SK-N-SH treated with all-trans-retinoic acid at 6 μM for 48 hours (cell line): Measurements from ENCODE around the gene NDUFB10.

ENCODE experiments used
- ATAC-seq: fragments of 200-7000 bp; cut with Tn5 transposase; 3 replicates; pipeline ENCODE4 v1.9.1; 2020; ENCODE audit warnings: mild to moderate bottlenecking, moderate library complexity
- ARNTL ChIP-seq: fragments of 450-650 bp; formaldehyde crosslinking; IDR thresholded peaks from 2 replicates; pipeline ENCODE4 v1.5.0; 2020; ENCODE audit warnings: low read depth, mild to moderate bottlenecking, moderate library complexity, borderline replicate concordance
- BACH2 ChIP-seq: fragments of 250-450 bp; sonication (Bioruptor Pico); IDR thresholded peaks from 2 replicates; pipeline ENCODE4 v1.9.0; 2021; ENCODE audit warnings: mild to moderate bottlenecking, borderline replicate concordance
- CSDC2 ChIP-seq: fragments of 250-450 bp; sonication (Bioruptor Pico); IDR thresholded peaks from 2 replicates; pipeline ENCODE4 v1.5.0; 2020; ENCODE audit warnings: mild to moderate bottlenecking, moderate library complexity
- ESRRG ChIP-seq: fragments of 250-450 bp; sonication (Bioruptor Pico); IDR thresholded peaks from 2 replicates; pipeline ENCODE4 v1.6.1; 2021; ENCODE audit warnings: mild to moderate bottlenecking
- GLIS3 ChIP-seq: fragments of 250-450 bp; sonication (Bioruptor Pico); IDR thresholded peaks from 2 replicates; pipeline ENCODE4 v1.5.0; 2020; ENCODE audit warnings: mild to moderate bottlenecking, moderate library complexity
- ISL1 ChIP-seq: fragments of 250-450 bp; sonication (Bioruptor Pico); IDR thresholded peaks from 2 replicates; pipeline ENCODE4 v2.1.2; 2022; ENCODE audit warnings: mild to moderate bottlenecking, moderate library complexity
- OSR1 ChIP-seq: fragments of 250-450 bp; sonication (Bioruptor Pico); IDR thresholded peaks from 2 replicates; pipeline ENCODE4 v1.8.0; 2022; ENCODE audit warnings: moderate library complexity, mild to moderate bottlenecking, inconsistent platforms
- PPARA ChIP-seq: fragments of 250-450 bp; sonication (Bioruptor Pico); IDR thresholded peaks from 2 replicates; pipeline ENCODE4 v1.5.0; 2020; ENCODE audit warnings: mild to moderate bottlenecking, borderline replicate concordance
- RARB ChIP-seq: fragments of 250-450 bp; sonication (Bioruptor Pico); IDR thresholded peaks from 2 replicates; pipeline ENCODE4 v1.8.0; 2021; ENCODE audit warnings: mild to moderate bottlenecking, moderate library complexity
- SNAI2 ChIP-seq: fragments of 250-450 bp; sonication (Bioruptor Pico); IDR thresholded peaks from 2 replicates; pipeline ENCODE4 v1.5.0; 2020; ENCODE audit warnings: mild to moderate bottlenecking, moderate library complexity
- TCF4 ChIP-seq: fragments of 250-450 bp; sonication (Bioruptor Pico); IDR thresholded peaks from 2 replicates; pipeline ENCODE4 v1.8.0; 2021; ENCODE audit warnings: mild to moderate bottlenecking, moderate library complexity, borderline replicate concordance
- TOX ChIP-seq: fragments of 250-450 bp; sonication (Bioruptor Pico); IDR thresholded peaks from 2 replicates; pipeline ENCODE4 v1.8.0; 2021; ENCODE audit warnings: mild to moderate bottlenecking, moderate library complexity, borderline replicate concordance
- ZC3H10 ChIP-seq: fragments of 250-450 bp; sonication (Bioruptor Pico); IDR thresholded peaks from 2 replicates; pipeline ENCODE4 v1.5.1; 2021; ENCODE audit warnings: mild to moderate bottlenecking, moderate library complexity
- ZFP3 ChIP-seq: fragments of 250-450 bp; sonication (Bioruptor Pico); IDR thresholded peaks from 2 replicates; pipeline ENCODE4 v1.5.0; 2020; ENCODE audit warnings: mild to moderate bottlenecking, moderate library complexity
- ZFP30 ChIP-seq: fragments of 450-650 bp; formaldehyde crosslinking; IDR thresholded peaks from 2 replicates; pipeline ENCODE4 v1.5.0; 2022; ENCODE audit warnings: mild to moderate bottlenecking, moderate library complexity
- ZNF565 ChIP-seq: fragments of 450-650 bp; formaldehyde crosslinking; conservative IDR thresholded peaks from 2 replicates; pipeline ENCODE4 v1.5.0; 2020; ENCODE audit warnings: low read depth, mild to moderate bottlenecking, moderate library complexity
- ZNF70 ChIP-seq: fragments of 450-650 bp; formaldehyde crosslinking; IDR thresholded peaks from 2 replicates; pipeline ENCODE4 v1.5.0; 2020; ENCODE audit warnings: mild to moderate bottlenecking, moderate library complexity
- ZNF8 ChIP-seq: fragments of 450-650 bp; formaldehyde crosslinking; IDR thresholded peaks from 2 replicates; pipeline ENCODE4 v1.5.0; 2020; ENCODE audit warnings: mild to moderate bottlenecking, moderate library complexity
- TF ChIP-seq, protein P1 (sequence below): fragments of 250-450 bp; sonication (Bioruptor Pico); IDR thresholded peaks from 2 replicates; pipeline ENCODE4 v1.8.0; 2021; ENCODE audit warnings: low read depth, mild to moderate bottlenecking, moderate library complexity, borderline replicate concordance
- TF ChIP-seq, protein P2 (sequence below): fragments of 250-450 bp; sonication (Bioruptor Pico); IDR thresholded peaks from 2 replicates; pipeline ENCODE4 v1.5.1; 2020; ENCODE audit warnings: low read depth, mild to moderate bottlenecking, moderate library complexity
- TF ChIP-seq, protein P3 (sequence below): fragments of 250-450 bp; sonication (Bioruptor Pico); IDR thresholded peaks from 2 replicates; pipeline ENCODE4 v1.8.0; 2020; ENCODE audit warnings: mild to moderate bottlenecking, moderate library complexity, borderline replicate concordance
- TF ChIP-seq, protein P4 (sequence below): fragments of 250-450 bp; sonication (Bioruptor Pico); IDR thresholded peaks from 2 replicates; pipeline ENCODE4 v1.5.0; 2020; ENCODE audit warnings: mild to moderate bottlenecking, moderate library complexity
- TF ChIP-seq, protein P5 (sequence below): fragments of 250-450 bp; sonication (Bioruptor Pico); IDR thresholded peaks from 2 replicates; pipeline ENCODE4 v1.5.1; 2021; ENCODE audit warnings: mild to moderate bottlenecking, moderate library complexity

NDUFB10 gene

DNA sequence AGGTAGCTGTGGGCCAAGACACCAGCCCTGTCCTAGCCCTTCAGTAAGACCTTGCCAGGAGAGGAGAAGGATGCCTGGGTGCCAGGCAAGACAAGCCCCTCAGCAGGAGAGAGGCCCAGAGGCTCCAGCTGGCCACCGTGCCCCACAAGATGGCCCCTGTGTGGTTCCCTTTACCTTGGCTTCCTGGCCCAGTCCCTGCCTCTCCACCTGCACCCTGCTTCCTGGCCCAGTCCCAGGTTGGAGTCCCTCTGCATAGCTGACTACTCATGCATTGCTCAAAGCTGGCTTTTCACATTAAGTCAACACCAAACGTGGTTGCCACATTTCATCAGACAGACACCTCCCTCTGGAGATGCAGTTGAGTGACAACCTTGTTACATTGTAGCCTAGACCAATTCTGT is 34.4 kb downstream of the NDUFB10 start:
- TF ChIP-seq, protein P1, sequence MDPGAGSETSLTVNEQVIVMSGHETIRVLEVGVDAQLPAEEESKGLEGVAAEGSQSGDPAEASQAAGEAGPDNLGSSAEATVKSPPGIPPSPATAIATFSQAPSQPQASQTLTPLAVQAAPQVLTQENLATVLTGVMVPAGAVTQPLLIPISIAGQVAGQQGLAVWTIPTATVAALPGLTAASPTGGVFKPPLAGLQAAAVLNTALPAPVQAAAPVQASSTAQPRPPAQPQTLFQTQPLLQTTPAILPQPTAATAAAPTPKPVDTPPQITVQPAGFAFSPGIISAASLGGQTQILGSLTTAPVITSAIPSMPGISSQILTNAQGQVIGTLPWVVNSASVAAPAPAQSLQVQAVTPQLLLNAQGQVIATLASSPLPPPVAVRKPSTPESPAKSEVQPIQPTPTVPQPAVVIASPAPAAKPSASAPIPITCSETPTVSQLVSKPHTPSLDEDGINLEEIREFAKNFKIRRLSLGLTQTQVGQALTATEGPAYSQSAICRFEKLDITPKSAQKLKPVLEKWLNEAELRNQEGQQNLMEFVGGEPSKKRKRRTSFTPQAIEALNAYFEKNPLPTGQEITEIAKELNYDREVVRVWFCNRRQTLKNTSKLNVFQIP = no peak
- TF ChIP-seq TOX (no peak), SNAI2 (no peak), ARNTL (CRISPR knock-in tag) (no peak), RARB (CRISPR knock-in tag) (no peak), ZNF70 (CRISPR knock-in tag) (no peak), ZNF565 (CRISPR knock-in tag) (no peak), ZFP3 (CRISPR knock-in tag) (no peak), GLIS3 (CRISPR knock-in tag) (no peak), ESRRG (CRISPR knock-in tag) (no peak), PPARA (CRISPR knock-in tag) (no peak), BACH2 (CRISPR knock-in tag) (no peak), OSR1 (no peak), ISL1 (CRISPR knock-in tag) (no peak), TCF4 (CRISPR knock-in tag) (no peak), ZC3H10 (no peak), CSDC2 (CRISPR knock-in tag) (no peak)
- TF ChIP-seq, protein P2, sequence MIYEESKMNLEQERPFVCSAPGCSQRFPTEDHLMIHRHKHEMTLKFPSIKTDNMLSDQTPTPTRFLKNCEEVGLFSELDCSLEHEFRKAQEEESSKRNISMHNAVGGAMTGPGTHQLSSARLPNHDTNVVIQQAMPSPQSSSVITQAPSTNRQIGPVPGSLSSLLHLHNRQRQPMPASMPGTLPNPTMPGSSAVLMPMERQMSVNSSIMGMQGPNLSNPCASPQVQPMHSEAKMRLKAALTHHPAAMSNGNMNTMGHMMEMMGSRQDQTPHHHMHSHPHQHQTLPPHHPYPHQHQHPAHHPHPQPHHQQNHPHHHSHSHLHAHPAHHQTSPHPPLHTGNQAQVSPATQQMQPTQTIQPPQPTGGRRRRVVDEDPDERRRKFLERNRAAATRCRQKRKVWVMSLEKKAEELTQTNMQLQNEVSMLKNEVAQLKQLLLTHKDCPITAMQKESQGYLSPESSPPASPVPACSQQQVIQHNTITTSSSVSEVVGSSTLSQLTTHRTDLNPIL = no peak
- TF ChIP-seq, protein P3, sequence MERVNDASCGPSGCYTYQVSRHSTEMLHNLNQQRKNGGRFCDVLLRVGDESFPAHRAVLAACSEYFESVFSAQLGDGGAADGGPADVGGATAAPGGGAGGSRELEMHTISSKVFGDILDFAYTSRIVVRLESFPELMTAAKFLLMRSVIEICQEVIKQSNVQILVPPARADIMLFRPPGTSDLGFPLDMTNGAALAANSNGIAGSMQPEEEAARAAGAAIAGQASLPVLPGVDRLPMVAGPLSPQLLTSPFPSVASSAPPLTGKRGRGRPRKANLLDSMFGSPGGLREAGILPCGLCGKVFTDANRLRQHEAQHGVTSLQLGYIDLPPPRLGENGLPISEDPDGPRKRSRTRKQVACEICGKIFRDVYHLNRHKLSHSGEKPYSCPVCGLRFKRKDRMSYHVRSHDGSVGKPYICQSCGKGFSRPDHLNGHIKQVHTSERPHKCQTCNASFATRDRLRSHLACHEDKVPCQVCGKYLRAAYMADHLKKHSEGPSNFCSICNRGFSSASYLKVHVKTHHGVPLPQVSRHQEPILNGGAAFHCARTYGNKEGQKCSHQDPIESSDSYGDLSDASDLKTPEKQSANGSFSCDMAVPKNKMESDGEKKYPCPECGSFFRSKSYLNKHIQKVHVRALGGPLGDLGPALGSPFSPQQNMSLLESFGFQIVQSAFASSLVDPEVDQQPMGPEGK (CRISPR knock-in tag) = no peak
- TF ChIP-seq, protein P4, sequence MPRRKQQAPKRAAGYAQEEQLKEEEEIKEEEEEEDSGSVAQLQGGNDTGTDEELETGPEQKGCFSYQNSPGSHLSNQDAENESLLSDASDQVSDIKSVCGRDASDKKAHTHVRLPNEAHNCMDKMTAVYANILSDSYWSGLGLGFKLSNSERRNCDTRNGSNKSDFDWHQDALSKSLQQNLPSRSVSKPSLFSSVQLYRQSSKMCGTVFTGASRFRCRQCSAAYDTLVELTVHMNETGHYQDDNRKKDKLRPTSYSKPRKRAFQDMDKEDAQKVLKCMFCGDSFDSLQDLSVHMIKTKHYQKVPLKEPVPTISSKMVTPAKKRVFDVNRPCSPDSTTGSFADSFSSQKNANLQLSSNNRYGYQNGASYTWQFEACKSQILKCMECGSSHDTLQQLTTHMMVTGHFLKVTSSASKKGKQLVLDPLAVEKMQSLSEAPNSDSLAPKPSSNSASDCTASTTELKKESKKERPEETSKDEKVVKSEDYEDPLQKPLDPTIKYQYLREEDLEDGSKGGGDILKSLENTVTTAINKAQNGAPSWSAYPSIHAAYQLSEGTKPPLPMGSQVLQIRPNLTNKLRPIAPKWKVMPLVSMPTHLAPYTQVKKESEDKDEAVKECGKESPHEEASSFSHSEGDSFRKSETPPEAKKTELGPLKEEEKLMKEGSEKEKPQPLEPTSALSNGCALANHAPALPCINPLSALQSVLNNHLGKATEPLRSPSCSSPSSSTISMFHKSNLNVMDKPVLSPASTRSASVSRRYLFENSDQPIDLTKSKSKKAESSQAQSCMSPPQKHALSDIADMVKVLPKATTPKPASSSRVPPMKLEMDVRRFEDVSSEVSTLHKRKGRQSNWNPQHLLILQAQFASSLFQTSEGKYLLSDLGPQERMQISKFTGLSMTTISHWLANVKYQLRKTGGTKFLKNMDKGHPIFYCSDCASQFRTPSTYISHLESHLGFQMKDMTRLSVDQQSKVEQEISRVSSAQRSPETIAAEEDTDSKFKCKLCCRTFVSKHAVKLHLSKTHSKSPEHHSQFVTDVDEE (CRISPR knock-in tag) = no peak
- TF ChIP-seq, all 23 proteins: peak for 0
- ATAC-seq = no peak

DNA sequence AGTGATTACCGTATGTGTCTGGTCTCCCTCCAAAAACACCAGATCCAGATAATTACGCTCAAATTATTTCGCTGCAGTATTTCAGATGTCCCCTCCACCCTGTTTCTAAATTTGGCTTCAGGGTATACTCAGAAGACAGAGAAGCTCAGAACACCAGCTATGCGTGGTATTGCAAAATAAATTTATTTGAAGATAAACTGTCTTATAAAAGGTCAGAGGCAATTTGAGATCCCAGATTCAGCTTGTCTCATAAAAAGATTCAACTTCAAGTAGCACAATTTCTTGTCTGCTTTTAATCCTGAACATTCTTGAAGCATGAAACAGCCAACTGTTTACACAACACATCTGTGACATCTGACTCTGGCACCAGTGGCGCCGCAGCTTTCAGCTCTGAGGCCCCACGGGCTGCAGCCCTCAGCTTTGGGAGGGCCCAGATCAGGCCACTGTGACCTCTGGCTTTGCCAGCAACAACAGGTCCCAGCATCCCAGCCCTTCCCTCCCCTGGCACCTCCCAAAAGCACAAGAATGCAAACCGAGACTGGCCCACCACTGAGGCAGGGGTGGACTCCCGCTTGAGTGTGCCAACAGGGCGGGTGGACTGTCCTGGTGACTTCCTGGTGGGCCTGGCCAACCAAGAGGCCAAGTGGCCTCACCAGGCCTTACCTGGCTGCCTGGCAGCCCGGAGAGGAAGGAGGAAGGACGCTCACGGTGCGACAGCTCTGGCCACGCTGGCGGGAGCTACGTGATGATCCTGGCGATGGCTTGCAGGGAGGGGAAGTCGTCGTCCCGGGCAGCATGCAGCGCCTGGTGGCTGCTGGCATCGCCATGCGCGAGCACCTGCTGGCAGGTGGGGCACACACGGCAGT is 38.4 kb downstream of the NDUFB10 start:
- TF ChIP-seq ESRRG (CRISPR knock-in tag) = no peak
- TF ChIP-seq, all 23 proteins: peak for 0
- ATAC-seq = no peak

DNA sequence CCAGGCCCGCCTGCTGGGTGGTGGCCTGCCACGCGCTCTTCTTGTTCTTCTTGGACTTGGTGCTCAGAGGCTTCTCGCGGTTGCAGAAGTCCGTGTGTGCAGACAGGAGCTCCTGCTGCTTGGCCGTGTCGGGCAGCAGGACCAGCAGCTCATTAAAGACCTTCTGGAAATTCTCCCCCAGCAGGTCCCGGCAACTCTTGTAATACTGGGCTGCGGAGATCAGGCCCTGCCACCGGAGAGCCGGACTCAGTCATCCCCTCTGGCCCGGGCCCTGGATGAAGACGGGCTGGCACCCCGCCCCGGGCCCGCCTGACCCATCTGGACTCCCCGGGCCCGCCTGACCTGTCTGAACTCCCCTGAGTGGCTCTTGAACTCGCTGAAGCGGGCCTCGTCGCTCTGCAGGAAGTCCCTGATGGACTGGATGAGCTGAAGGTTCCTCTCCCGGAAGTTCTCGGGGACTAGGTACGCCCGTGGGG is 39.1 kb downstream of the NDUFB10 start:
- no peak for ATAC-seq
- TF ChIP-seq ZFP30 (CRISPR knock-in tag) (no peak), TOX (no peak), ZNF8 (CRISPR knock-in tag) (no peak), CSDC2 (CRISPR knock-in tag) (no peak), PPARA (CRISPR knock-in tag) (no peak), ZFP3 (CRISPR knock-in tag) (no peak), ZC3H10 (no peak), SNAI2 (no peak), ARNTL (CRISPR knock-in tag) (no peak)
- TF ChIP-seq, protein P1 = no peak
- TF ChIP-seq, protein P3 (CRISPR knock-in tag) = no peak
- TF ChIP-seq, protein P5, sequence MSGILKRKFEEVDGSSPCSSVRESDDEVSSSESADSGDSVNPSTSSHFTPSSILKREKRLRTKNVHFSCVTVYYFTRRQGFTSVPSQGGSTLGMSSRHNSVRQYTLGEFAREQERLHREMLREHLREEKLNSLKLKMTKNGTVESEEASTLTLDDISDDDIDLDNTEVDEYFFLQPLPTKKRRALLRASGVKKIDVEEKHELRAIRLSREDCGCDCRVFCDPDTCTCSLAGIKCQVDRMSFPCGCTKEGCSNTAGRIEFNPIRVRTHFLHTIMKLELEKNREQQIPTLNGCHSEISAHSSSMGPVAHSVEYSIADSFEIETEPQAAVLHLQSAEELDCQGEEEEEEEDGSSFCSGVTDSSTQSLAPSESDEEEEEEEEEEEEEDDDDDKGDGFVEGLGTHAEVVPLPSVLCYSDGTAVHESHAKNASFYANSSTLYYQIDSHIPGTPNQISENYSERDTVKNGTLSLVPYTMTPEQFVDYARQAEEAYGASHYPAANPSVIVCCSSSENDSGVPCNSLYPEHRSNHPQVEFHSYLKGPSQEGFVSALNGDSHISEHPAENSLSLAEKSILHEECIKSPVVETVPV = no peak
